GM21576 (cell line): Measurements from ENCODE around the gene MYMX.
A peak's percentile ranks its signal among the peaks of the same experiment; 100 is the strongest.
"Not testable (repeated sequence)": the region's sequence is repeated elsewhere in the genome, so short reads cannot be mapped to it uniquely, and the experiment has no call there.

Experiments
- ATAC-seq: cut with Tn5 transposase; IDR thresholded peaks from one replicate; pipeline ENCODE4 v1.9.1; 2021; ENCODE audit warnings: mild to moderate bottlenecking, moderate library complexity; ENCODE audit not compliant: unreplicated experiment

The MYMX gene

GRCh38 chr6:44230034-44230675, 13.4 kb downstream of the MYMX start:
- ATAC-seq, result no peak

- ATAC-seq, result not testable (repeated sequence)
Observed at GRCh38 chr6:44231426-44231825, 14.7 kb downstream of the MYMX start.

- no peak for ATAC-seq
Observed at GRCh38 chr6:44232676-44233566, 16.2 kb downstream of the MYMX start.

- no peak for ATAC-seq
Observed at GRCh38 chr6:44233567-44234100, 16.9 kb downstream of the MYMX start.

DNA sequence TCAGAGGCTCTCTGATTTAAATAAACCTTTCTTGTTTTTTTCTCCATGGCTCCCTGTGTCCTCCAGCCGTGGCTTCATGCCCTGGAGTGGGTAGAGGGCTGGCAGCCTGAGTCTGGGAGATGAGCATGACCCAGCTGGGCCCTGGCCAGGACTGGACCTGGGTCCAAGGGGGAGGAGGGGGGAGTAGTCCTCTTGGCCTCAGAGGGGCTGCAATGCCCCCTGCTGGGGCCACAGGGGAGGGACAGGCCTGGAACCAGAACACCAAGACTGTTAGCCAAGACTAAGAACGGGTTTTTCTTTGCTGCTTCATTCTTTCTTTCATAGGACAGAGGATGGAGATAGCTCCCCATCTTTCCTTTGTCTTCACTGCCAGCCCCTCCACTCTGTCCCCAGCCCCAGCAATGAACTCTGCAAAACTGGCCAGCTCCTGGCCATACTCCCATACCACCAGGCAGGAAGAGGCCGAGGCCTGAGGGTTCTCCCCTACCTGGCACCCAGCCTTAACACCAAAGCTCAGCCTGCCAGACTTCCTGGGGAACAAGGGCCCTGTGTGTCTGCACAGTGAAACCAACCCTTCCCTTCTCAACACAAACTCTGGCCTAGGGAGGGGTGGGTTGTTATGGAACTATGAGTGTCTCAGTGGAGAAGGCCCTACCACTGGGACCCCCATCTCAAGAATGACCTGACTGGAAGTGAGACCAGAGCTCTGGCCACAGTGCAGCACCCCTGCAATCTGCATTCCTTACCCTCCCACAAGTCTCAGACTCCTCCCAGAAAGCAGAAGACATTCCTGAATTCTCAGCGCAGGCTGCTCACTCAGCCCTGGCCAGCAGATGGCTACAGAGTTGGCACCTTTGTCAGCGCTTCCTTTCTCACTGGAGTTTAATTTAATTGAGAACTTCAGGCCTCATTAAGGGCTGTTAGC, 17.6 kb downstream of the MYMX start:
- no peak for ATAC-seq

GRCh38 chr6:44235269-44235668, 18.5 kb downstream of the MYMX start:
- ATAC-seq, result no peak

DNA sequence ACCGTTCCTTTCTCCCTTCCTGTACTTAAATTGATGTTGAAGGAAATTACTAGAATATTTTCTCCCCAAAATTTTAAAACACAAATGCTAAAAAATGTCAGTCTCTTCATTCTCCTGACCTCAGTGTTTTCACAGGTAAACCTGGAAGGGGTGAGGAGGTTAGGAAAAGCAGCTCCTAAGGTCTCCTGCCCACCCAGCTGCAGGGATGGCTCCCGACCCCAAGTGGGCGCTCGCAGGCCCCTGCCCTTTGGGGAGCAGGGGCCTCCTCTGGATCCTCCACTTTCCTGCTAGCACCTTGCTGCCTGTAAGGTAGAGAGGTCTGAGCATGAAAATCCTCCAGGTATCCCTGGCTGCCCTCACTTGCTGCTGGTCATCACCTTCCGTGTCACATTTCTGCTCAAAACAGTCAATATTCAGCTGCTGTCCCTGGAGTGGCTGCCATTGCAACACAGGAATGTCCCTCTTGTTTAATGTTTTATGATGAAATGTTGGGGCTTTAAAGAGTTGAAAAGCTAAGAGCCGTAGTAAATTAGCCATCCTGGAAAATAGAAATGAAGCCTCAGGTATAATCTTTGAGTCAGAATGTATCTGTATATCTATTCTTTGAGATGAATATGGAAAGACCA, 19.3 kb downstream of the MYMX start:
- no peak for ATAC-seq

- peak; percentile 61 for ATAC-seq
Observed at GRCh38 chr6:44237021-44237812, 20.5 kb downstream of the MYMX start.

DNA sequence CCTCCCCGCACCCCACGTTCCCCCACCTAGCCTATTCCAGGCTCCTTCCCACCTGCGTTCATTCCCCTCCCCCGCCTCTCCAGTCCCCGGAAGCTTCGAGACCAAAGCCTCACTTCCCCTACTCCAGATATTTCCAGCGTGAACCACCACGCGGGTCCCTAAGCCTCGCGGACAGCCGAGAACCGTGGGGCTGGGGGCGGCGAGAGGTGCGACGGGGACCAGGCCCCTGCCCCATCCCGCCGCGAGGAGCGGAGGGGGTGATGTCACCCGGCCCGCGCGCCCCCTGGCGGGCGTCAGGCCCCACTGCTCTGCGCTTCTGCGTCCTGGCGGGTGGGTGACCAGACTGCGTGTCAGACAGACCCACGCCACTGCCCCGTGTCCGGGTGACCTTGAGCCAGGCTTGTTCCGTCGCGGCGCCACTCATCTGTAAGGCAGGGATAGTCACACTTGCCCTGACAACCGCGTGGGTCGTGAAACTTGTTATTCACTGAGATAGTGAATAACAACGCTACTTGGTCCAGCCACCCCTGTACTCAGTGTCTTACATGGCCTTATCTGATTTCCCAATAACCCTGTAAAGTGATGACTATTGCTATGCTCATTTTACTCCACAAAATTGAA, 21.2 kb downstream of the MYMX start:
- peak; percentile 85 for ATAC-seq

- no peak for ATAC-seq
Observed at GRCh38 chr6:44238687-44239350, 22.1 kb downstream of the MYMX start.

DNA sequence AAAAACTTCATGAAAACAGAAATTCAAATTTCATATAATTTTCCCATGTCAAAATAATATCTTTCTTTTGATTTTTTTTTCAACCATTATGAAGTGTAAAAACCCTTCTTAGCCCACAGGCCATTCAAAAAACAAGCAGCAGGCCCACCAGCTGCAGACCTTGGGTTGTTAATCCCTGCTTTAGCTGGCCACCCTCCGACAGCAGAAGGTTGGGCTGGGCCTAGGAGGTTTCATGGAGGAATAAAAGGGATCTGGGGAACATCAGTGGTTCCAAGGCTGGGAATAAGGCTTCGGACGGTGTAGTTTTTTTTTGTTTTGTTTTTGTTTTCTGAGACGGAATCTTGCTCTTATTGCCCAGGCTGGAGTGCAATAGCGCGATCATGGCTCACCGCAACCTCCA, 26.6 kb downstream of the MYMX start:
- ATAC-seq, result no peak

- ATAC-seq, result no peak
Observed at GRCh38 chr6:44245391-44245911, 28.7 kb downstream of the MYMX start.

DNA sequence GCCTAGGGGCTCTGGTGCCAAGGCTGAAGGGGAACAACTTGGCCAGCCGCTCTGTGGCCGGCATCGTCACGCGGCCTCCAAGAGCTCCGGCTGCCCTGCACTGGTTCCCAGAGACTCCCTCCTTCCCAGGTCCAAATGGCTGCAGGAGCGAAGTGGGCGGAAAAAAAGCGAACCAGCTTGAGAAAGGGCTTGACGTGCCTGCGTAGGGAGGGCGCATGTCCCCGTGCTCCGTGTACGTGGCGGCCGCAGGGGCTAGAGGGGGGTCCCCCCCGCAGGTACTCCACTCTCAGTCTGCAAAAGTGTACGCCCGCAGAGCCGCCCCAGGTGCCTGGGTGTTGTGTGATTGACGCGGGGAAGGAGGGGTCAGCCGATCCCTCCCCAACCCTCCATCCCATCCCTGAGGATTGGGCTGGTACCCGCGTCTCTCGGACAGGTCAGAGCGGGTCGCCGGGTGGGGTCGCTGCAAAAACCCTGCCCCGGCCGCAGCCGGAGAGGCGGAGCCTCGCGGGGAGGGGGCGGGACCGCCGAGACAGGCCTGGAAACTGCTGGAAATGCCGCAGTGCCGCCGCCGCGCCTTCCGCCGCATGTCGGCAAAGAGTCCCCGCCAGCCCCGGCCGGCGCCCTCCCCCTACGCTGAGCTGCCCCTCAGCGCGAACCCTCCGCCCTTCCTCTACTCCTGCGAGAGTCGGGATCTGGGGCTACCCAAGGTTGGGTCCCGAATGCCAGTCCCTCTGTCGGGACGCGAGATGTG, 29.4 kb downstream of the MYMX start:
- ATAC-seq, result peak; percentile 40

- peak; percentile 61 for ATAC-seq
Observed at GRCh38 chr6:44246663-44247337, 30.1 kb downstream of the MYMX start, which contains the start of gene HSP90AB1. TSS of gene HSP90AB1 (plus strand) at chr6:44247101. CDS start at chr6:44248630, 1,529 bp downstream.

DNA sequence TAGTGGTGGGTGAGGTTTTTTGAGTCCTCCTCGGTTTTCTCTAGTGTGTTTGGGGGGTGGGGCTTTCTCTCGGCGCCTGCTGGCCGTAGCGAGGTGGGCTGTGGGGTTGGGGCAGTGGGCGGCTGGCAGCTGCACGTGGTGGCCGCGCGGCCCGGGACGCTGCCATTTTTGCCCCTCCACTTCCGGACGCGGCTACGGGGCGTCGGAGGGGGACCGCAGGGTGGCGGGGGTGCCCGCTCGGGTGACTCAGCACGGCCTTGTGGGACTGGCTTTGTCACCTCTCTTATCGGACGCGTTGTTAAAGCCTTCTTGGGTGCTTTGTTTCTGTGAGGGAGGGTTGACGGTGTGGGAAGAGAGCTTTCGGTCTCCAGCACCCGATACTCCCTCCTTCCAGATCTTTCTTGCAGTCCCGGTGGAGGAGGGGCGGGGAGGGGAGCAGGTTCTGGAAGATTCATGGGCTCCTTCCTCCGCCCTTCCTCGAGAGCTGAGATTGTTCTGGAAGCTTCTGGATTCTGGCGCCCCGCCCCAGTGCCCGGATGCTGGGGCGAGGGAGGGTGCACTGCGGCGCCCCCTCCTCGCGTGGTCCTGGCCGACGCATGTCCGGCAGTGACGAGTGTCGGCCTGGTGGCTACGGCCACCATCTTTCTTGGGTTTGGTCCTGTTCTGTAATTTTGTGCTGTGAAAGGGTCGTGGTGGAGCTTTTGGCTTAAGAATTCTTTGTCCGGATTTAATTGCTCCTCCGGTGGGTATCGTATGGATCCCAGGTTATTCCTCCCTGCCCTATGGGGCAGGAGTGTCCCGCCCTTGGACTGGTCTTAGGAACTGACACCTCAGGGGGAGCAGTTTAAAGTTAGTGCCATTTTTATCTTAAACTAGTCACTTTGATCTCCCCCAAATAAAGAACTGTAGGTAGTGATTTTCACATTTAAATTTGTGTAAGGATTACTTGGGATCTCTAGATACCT, 30.9 kb downstream of the MYMX start:
- ATAC-seq, result peak; percentile 25

DNA sequence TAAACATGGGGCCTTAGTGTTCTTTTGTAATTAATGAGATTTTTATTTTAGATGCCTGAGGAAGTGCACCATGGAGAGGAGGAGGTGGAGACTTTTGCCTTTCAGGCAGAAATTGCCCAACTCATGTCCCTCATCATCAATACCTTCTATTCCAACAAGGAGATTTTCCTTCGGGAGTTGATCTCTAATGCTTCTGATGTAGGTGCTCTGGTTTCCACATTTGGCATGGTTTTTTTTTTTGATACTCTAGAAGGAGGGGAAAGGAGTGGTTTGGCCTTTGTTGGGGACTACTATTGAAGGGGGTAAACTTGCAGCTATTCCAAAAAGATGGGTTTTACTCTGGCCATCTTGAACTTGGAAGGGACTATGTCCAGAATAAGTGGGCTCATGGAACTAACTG, 31.9 kb downstream of the MYMX start:
- ATAC-seq, result no peak
